Superior temporal gyrus (tissue), 1 donor: Measurements from ENCODE around the gene SMIM12.
"Not testable (repeated sequence)": the region's sequence is repeated elsewhere in the genome, so short reads cannot be mapped to it uniquely, and the experiment has no call there.

ENCODE experiments used
- DNase-seq: peaks from one replicate; pipeline ENCODE4 v3.0.0-alpha.2; 2016; ENCODE audit errors: extremely low spot score

SMIM12 gene

GRCh38 chr1:34844252-34844634 lies 15.3 kb downstream of the SMIM12 start:
- peak; percentile 53 for DNase-seq

GRCh38 chr1:34843392-34844251 lies 15.9 kb downstream of the SMIM12 start:
- no peak for DNase-seq

- no peak for DNase-seq
These were observed 16.6 kb downstream of the SMIM12 start for GRCh38 chr1:34842952-34843371.

GRCh38 chr1:34842073-34842472 lies 17.5 kb downstream of the SMIM12 start:
- no peak for DNase-seq

- DNase-seq = no peak
These were observed 19.1 kb downstream of the SMIM12 start for GRCh38 chr1:34840426-34840825.

GRCh38 chr1:34839526-34840305 lies 19.8 kb downstream of the SMIM12 start:
- DNase-seq = no peak

- DNase-seq = no peak
These were observed 25.8 kb downstream of the SMIM12 start for GRCh38 chr1:34833711-34834110.

- DNase-seq = no peak
These were observed 27.8 kb downstream of the SMIM12 start for GRCh38 chr1:34831721-34832246.

- DNase-seq = no peak
These were observed 30.3 kb downstream of the SMIM12 start for GRCh38 chr1:34829250-34829649.

- DNase-seq = no peak
These were observed 30.9 kb downstream of the SMIM12 start for GRCh38 chr1:34828611-34829010.

GRCh38 chr1:34827341-34827941 lies 32.1 kb downstream of the SMIM12 start:
- DNase-seq = no peak

- DNase-seq = no peak
These were observed 34.0 kb downstream of the SMIM12 start for GRCh38 chr1:34825455-34826091.

GRCh38 chr1:34824817-34825454 lies 34.6 kb downstream of the SMIM12 start:
- no peak for DNase-seq

- no peak for DNase-seq
These were observed 37.3 kb downstream of the SMIM12 start for GRCh38 chr1:34822202-34822601.

- not testable (repeated sequence) for DNase-seq
These were observed 40.7 kb downstream of the SMIM12 start for GRCh38 chr1:34818862-34819261.

- DNase-seq = no peak
These were observed 42.8 kb downstream of the SMIM12 start for GRCh38 chr1:34816778-34817177.

- DNase-seq = no peak
These were observed 43.2 kb downstream of the SMIM12 start for GRCh38 chr1:34816332-34816731.

- not testable (repeated sequence) for DNase-seq
These were observed 48.8 kb downstream of the SMIM12 start for GRCh38 chr1:34810781-34811180.

GRCh38 chr1:34808051-34808810 lies 51.3 kb downstream of the SMIM12 start:
- DNase-seq = no peak

- DNase-seq = no peak
These were observed 53.2 kb downstream of the SMIM12 start for GRCh38 chr1:34806396-34806795.
